ENCODE measurements around the gene SIGLEC1. TPM values are rescaled to one million over a fixed set of nuclear protein-coding genes. Genes with fewer than 3 reads are reported as not detected.

SIGLEC1 gene
- total and polyA plus RNA-seq, 12 donors = 1.3 to 22.4 (median 2.8) TPM

GRCh38 chr20:3749087-3749688, 36.8 kb upstream of the SIGLEC1 start:
- Histone ChIP-seq H3K27me3 (peaks cover 0 to 23% (median 9%) of the 10 kb centered on the region in 7 donors), H3K36me3 (peaks cover 0 to 77% (median 7%) of the 10 kb centered on the region in 9 donors), H3K4me3 (peak overlapping the region in 4 of 10 donors; percentile 10 to 22 (median 16)), H3K4me1 (peaks cover 0 to 46% (median 27%) of the 10 kb centered on the region in 9 donors), H3K27ac (no peak overlapping the region), H3K9me3 (no peaks in the 10 kb centered on the region)
- WGBS, 2 donors = 76 to 77% methylated on average over 24 of the region's 24 CpGs
- TF ChIP-seq CTCF (IDR thresholded peaks at IDR 0.05) = no peak
- ATAC-seq (no peak), DNase-seq (no peak)
- intact Hi-C loops (cut with DNase I) = no loop called here

GRCh38 chr20:3748073-3748472, 35.7 kb upstream of the SIGLEC1 start:
- ATAC-seq = no peak
- no peak for TF ChIP-seq CTCF (IDR thresholded peaks at IDR 0.05)
- WGBS, 2 donors = 91 to 94% methylated on average over 16 of the region's 16 CpGs

DNA sequence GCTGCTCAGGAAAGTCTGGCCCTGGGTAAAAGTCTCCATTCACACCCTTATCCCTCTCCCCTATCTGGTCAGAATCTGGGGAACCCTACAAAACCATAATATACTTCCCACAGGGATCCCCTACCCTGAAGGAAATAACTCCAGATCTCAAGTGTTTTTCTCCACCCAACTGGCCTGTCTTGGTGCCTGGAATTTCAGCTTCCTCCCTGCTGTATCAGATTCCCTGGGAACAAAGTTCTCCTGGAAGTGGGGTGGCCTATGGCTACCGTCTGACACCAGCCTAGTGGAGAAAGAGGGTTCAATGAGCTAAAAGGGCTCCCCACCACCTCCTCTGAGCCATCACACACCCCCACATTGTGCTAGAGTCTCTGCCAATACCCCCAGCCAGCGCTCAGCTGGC, 35.1 kb upstream of the SIGLEC1 start:
- TF ChIP-seq CTCF (IDR thresholded peaks at IDR 0.05) = no peak
- Histone ChIP-seq H3K36me3 (peaks cover 0 to 94% (median 11%) of the 10 kb centered on the region in 9 donors), H3K4me1 (peaks cover 0 to 31% (median 19%) of the 10 kb centered on the region in 9 donors), H3K27ac (no peak overlapping the region), H3K9me3 (no peaks in the 10 kb centered on the region), H3K27me3 (peaks cover 0 to 23% (median 9%) of the 10 kb centered on the region in 7 donors), H3K4me3 (no peak overlapping the region)
- no peak for ATAC-seq
- intact Hi-C loops (cut with DNase I) = no loop called here
- DNase-seq = no peak
- WGBS, 2 donors = 84 to 87% methylated on average over 2 of the region's 2 CpGs

More at GRCh38 chr20:3748073-3748472, 35.7 kb upstream of the SIGLEC1 start:
- peaks cover 0 to 37% (median 22%) of the 10 kb centered on the region in 9 donors for H3K4me1 ChIP-seq
- peaks cover 0 to 23% (median 9%) of the 10 kb centered on the region in 7 donors for H3K27me3 ChIP-seq
- intact Hi-C loops (cut with DNase I) = no loop called here
- DNase-seq = no peak
- H3K36me3 ChIP-seq = peaks cover 0 to 88% (median 11%) of the 10 kb centered on the region in 9 donors
- H3K4me3 ChIP-seq = no peak overlapping the region
- H3K9me3 ChIP-seq = no peaks in the 10 kb centered on the region
- H3K27ac ChIP-seq = no peak overlapping the region

DNA sequence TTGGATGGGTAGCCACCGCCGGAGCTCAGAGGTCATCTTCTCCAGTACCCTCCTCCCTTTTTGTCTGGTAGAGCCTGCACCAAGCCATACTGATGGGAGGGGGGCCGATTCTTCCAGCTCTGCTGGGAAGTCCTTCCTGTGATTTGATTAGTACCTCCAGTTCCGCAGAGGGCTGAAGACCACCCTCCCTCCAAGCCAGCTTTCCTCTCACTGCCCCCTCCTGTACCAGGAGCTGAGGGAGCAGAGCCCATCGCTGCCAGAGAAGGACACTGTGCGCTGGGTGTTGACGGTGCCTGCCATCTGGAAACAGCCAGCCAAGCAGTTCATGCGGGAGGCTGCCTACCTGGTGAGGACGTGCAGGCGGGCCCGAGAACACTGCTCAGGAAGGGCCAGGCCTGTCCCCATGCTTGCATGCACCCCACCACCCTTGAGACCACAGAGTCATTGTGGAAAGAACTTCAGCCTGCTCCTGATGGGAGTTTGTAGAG, 33.3 kb upstream of the SIGLEC1 start:
- no peak for ATAC-seq
- H3K4me3 ChIP-seq = no peak overlapping the region
- no peak for DNase-seq

More for the DNA sequence above, 33.3 kb upstream of the SIGLEC1 start:
- Histone ChIP-seq H3K27me3 (peaks cover 0 to 14% (median 3%) of the 10 kb centered on the region in 7 donors), H3K9me3 (no peaks in the 10 kb centered on the region), H3K36me3 (peaks cover 0 to 94% (median 11%) of the 10 kb centered on the region in 9 donors), H3K27ac (no peak overlapping the region), H3K4me1 (peaks cover 0 to 37% (median 10%) of the 10 kb centered on the region in 9 donors)
- no peak for TF ChIP-seq CTCF (IDR thresholded peaks at IDR 0.05)
- intact Hi-C loops (cut with DNase I) = no loop called here
- WGBS, 2 donors = 71 to 73% methylated on average over 11 of the region's 11 CpGs
